ENCODE measurements around the gene SPATA9. TPM values are rescaled to one million over a fixed set of nuclear protein-coding genes. Genes with fewer than 3 reads are reported as not detected.

Gene SPATA9
- total RNA-seq, 2 experiments from 2014 or later = not detected

GRCh38 chr5:95662946-95663345, 19.8 kb downstream of the SPATA9 start:
- Histone ChIP-seq H3K36me3 (ENCODE audit: insufficient read depth, low read length) (0 out of 2 replicates have a peak, but pooled peaks cover under 1% of the 10 kb centered on the region), H3K4me1 (ENCODE audit: insufficient read depth, low read length, poor library complexity, severe bottlenecking) (no peaks in the 10 kb centered on the region), H3K9me2 (ENCODE audit: insufficient read depth, low read length) (no peaks in the 10 kb centered on the region), H3K79me2 (ENCODE audit: insufficient read depth, low read depth, low read length) (no peaks in the 10 kb centered on the region), H3K9me3 (ENCODE audit: low read length) (no peaks in the 10 kb centered on the region), H4K20me1 (ENCODE audit: insufficient read depth, low read length) (no peaks in the 10 kb centered on the region), H3K4me2 (ENCODE audit: low read length) (no peak overlapping the region), H3K4me3 (ENCODE audit: low read depth, low read length, poor library complexity, severe bottlenecking) (no peak overlapping the region), H2AFZ (ENCODE audit: low read length) (no peak overlapping the region), H3K27ac (ENCODE audit: low read depth, low read length, poor library complexity, severe bottlenecking) (no peak overlapping the region)
- ChIA-PET CTCF (ENCODE audit: unreplicated experiment) (no interaction called here), POLR2A (interaction anchor here (2.0 kb wide), 1 partner anchor 13 kb away, joined by 5 read pairs; no protein-coding TSS in a partner anchor)
- intact Hi-C loops (cut with micrococcal nuclease; ENCODE audit: unreplicated experiment) = loop anchor here (5.0 to 10.0 kb wide), 3 partner anchors 119 to 672 kb away; no protein-coding TSS in a partner anchor
- no peak for DNase-seq (ENCODE audit: low spot score)
- TF ChIP-seq EZH2phosphoT487 (IDR thresholded peaks at IDR 0.05; ENCODE audit: borderline replicate concordance, low read depth, low read length) (no peak), CTCF (conservative IDR thresholded peaks at IDR 0.05; ENCODE audit: low read length) (no peak)
- BruUV-seq (replicated peaks) = no TSS peak

- Histone ChIP-seq H3K4me1 (ENCODE audit: insufficient read depth, low read length, poor library complexity, severe bottlenecking) (no peaks in the 10 kb centered on the region), H3K4me3 (ENCODE audit: low read depth, low read length, poor library complexity, severe bottlenecking) (no peak overlapping the region), H3K9me3 (ENCODE audit: low read length) (no peaks in the 10 kb centered on the region), H3K79me2 (ENCODE audit: insufficient read depth, low read depth, low read length) (no peaks in the 10 kb centered on the region), H3K27ac (ENCODE audit: low read depth, low read length, poor library complexity, severe bottlenecking) (no peak overlapping the region), H2AFZ (ENCODE audit: low read length) (no peak overlapping the region), H3K4me2 (ENCODE audit: low read length) (no peak overlapping the region), H3K36me3 (ENCODE audit: insufficient read depth, low read length) (peaks cover 11% of the 10 kb centered on the region; the same call in 1 of the 2 replicates), H4K20me1 (ENCODE audit: insufficient read depth, low read length) (no peaks in the 10 kb centered on the region), H3K9me2 (ENCODE audit: insufficient read depth, low read length) (no peaks in the 10 kb centered on the region)
- ChIA-PET POLR2A (interaction anchor here (0.6 kb wide), 1 partner anchor 121 kb away, joined by 3 read pairs; no protein-coding TSS in a partner anchor), CTCF (ENCODE audit: unreplicated experiment) (no interaction called here)
- intact Hi-C loops (cut with micrococcal nuclease; ENCODE audit: unreplicated experiment) = loop anchor here (5.0 to 10.0 kb wide), 3 partner anchors 122 to 675 kb away; no protein-coding TSS in a partner anchor
- BruUV-seq (replicated peaks) = no TSS peak
- no peak for TF ChIP-seq CTCF (conservative IDR thresholded peaks at IDR 0.05; ENCODE audit: low read length)
- DNase-seq (ENCODE audit: low spot score) = no peak
Measured at GRCh38 chr5:95660060-95660459, 22.7 kb downstream of the SPATA9 start.

- H3K79me2 ChIP-seq (ENCODE audit: insufficient read depth, low read depth, low read length) = no peaks in the 10 kb centered on the region
- H3K4me3 ChIP-seq (ENCODE audit: low read depth, low read length, poor library complexity, severe bottlenecking) = no peak overlapping the region
- intact Hi-C loops (cut with micrococcal nuclease; ENCODE audit: unreplicated experiment) = no loop called here
- H3K4me1 ChIP-seq (ENCODE audit: insufficient read depth, low read length, poor library complexity, severe bottlenecking) = no peaks in the 10 kb centered on the region
- no peak overlapping the region for H2AFZ ChIP-seq (ENCODE audit: low read length)
- no peak overlapping the region for H3K4me2 ChIP-seq (ENCODE audit: low read length)
- POLR2A ChIA-PET = interaction anchor here (0.9 kb wide), 1 partner anchor 9 kb away, joined by 5 read pairs; no protein-coding TSS in a partner anchor
- no TSS peak for BruUV-seq (replicated peaks)
- peaks cover 18% of the 10 kb centered on the region; the same call in 1 of the 2 replicates for H3K36me3 ChIP-seq (ENCODE audit: insufficient read depth, low read length)
- TF ChIP-seq EZH2phosphoT487 (IDR thresholded peaks at IDR 0.05; ENCODE audit: borderline replicate concordance, low read depth, low read length) (no peak), CTCF (conservative IDR thresholded peaks at IDR 0.05; ENCODE audit: low read length) (no peak)
- no peaks in the 10 kb centered on the region for H4K20me1 ChIP-seq (ENCODE audit: insufficient read depth, low read length)
- H3K9me2 ChIP-seq (ENCODE audit: insufficient read depth, low read length) = no peaks in the 10 kb centered on the region
- no peaks in the 10 kb centered on the region for H3K9me3 ChIP-seq (ENCODE audit: low read length)
- DNase-seq (ENCODE audit: low spot score) = no peak
- CTCF ChIA-PET (ENCODE audit: unreplicated experiment) = no interaction called here
- no peak overlapping the region for H3K27ac ChIP-seq (ENCODE audit: low read depth, low read length, poor library complexity, severe bottlenecking)
Measured at GRCh38 chr5:95655575-95655974, 27.2 kb downstream of the SPATA9 start.
